ENCODE data around the gene RBM39. TPM values are rescaled to one million over a fixed set of nuclear protein-coding genes. Genes with fewer than 3 reads are reported as not detected.
"Not testable (repeated sequence)": the region's sequence is repeated elsewhere in the genome, so short reads cannot be mapped to it uniquely, and the experiment has no call there.

RBM39 gene
- total and polyA plus RNA-seq, 2 of the 13 experiments (the other 11 are each of a cell fraction or from before 2014, with no cell fraction given): 788 to 920 TPM

- TF ChIP-seq E2F2 (CRISPR knock-in tag; IDR thresholded peaks at IDR 0.05; ENCODE audit: borderline replicate concordance): no peak
- peak; percentile 81; the same call in 1 of the 2 replicates for TF ChIP-seq ZNF615 (CRISPR knock-in tag; IDR thresholded peaks at IDR 0.05; ENCODE audit: borderline replicate concordance)
These were observed 23.0 kb downstream of the RBM39 start (continued) for GRCh38 chr20:35718972-35719635.

- Histone ChIP-seq H3K79me2 (ENCODE audit: insufficient read depth, low read length) (peaks cover 91% of the 10 kb centered on the region), H3K36me3 (replicated peaks in 1 of 2; ENCODE audit: control insufficient read depth in 1 of 2, insufficient read depth in 2 of 2, low read length in 2 of 2) (peaks cover 73 to 96% of the 10 kb centered on the region in 2 experiments), H4K20me1 (ENCODE audit: insufficient read depth, low read length) (peaks cover 99% of the 10 kb centered on the region)
- H3K4me1 ChIP-seq (ENCODE audit: insufficient read depth, low read length); H2AFZ ChIP-seq (ENCODE audit: low read length); in situ Hi-C loops (cut with HindIII; ENCODE audit: extremely low pct_ligation_motif_present, low pct_unique_long_range_greater_than_20kb); H3K9ac ChIP-seq (ENCODE audit: insufficient read depth, low read depth, low read length); FAIRE-seq; H3K4me3 ChIP-seq (replicated peaks in 1 of 3; ENCODE audit: insufficient read depth in 1 of 3, low read depth in 2 of 3, low read length in 3 of 3); CTCF ChIA-PET (ENCODE audit: low intra/inter-chr PET ratio, low total read pairs); BruUV-seq (replicated peaks); H3K9me3 ChIP-seq (ENCODE audit: low read length); intact Hi-C loops (cut with micrococcal nuclease; ENCODE audit: unreplicated experiment); H3K27ac ChIP-seq (ENCODE audit: extremely low read length, insufficient read depth, low read length); H3K27me3 ChIP-seq (ENCODE audit: control insufficient read depth in 1 of 2, insufficient read depth in 2 of 2, low read length in 2 of 2); H3K4me2 ChIP-seq (ENCODE audit: low read depth, low read length); DNase-seq (ENCODE audit: low spot score); TF ChIP-seq TCF12 (IDR thresholded peaks at IDR 0.05): not testable (repeated sequence)
- TF ChIP-seq ZNF343 (CRISPR knock-in tag; IDR thresholded peaks at IDR 0.05) (0 out of 2 replicates have a peak, but pooled peaks have one; percentile 22), GABPB1 (CRISPR knock-in tag; IDR thresholded peaks at IDR 0.05) (0 out of 2 replicates have a peak, but pooled peaks have one; percentile 8), KLF6 (CRISPR knock-in tag; IDR thresholded peaks at IDR 0.05) (0 out of 2 replicates have a peak, but pooled peaks have one; percentile 16), ZNF280B (CRISPR knock-in tag; IDR thresholded peaks at IDR 0.05; ENCODE audit: borderline replicate concordance) (0 out of 2 replicates have a peak, but pooled peaks have one; percentile 6), RBM22 (optimal IDR thresholded peaks at IDR 0.05; ENCODE audit: low read length) (peak; percentile 31), BRF2 (CRISPR knock-in tag; IDR thresholded peaks at IDR 0.05) (0 out of 2 replicates have a peak, but pooled peaks have one; percentile 17), TCF12 (CRISPR knock-in tag; IDR thresholded peaks at IDR 0.05) (0 out of 2 replicates have a peak, but pooled peaks have one; percentile 33), RAD21 (CRISPR knock-in tag; IDR thresholded peaks at IDR 0.05) (peak; percentile 31; the same call in 1 of the 2 replicates)
- POLR2A ChIA-PET: interaction anchor here (0.7 to 23.6 kb wide), 8 partner anchors 7 to 99 kb away, joined by 4 to 319 read pairs (median 14); partner anchors contain the start of genes NFS1, RBM39 and ROMO1
- ATAC-seq: peak; percentile 4
- 97% methylated on average over 8 of the region's 8 CpGs for WGBS (ENCODE audit: low lambda C conversion rate)
These were observed 23.7 kb downstream of the RBM39 start for GRCh38 chr20:35718321-35718720.
